GM21619 (cell line): Measurements from ENCODE around the gene RAMP1.
"Not testable (repeated sequence)": the region's sequence is repeated elsewhere in the genome, so short reads cannot be mapped to it uniquely, and the experiment has no call there.

ENCODE experiments used
- ATAC-seq: cut with Tn5 transposase; IDR thresholded peaks from one replicate; pipeline ENCODE4 v1.9.1; 2021; ENCODE audit not compliant: unreplicated experiment

Gene RAMP1

DNA sequence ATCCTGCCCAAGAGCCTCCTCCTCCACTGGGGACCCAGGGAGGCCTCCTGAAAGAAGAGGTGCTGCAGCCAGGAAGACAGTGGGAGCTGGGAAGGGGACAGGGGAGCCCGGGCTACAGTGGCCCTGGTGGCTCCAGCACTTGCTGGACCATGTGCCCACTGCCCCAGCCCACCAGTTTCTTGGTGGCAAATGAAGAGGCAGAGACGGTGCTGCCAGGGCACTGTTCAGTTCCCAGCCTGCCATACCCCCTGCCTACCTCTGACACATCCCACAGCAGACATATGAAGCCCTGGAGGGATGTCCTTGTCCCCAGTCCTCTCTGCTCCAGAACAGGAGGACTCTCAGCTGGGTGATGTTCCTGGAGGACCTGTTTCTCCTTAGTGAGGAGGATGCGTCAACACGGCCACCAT lies 3.7 kb downstream of the RAMP1 start:
- ATAC-seq = no peak

GRCh38 chr2:237863689-237864443 lies 4.4 kb downstream of the RAMP1 start:
- no peak for ATAC-seq

GRCh38 chr2:237864444-237864931 lies 5.1 kb downstream of the RAMP1 start:
- no peak for ATAC-seq

- ATAC-seq = no peak
Observed at GRCh38 chr2:237864940-237865622, 5.7 kb downstream of the RAMP1 start.

DNA sequence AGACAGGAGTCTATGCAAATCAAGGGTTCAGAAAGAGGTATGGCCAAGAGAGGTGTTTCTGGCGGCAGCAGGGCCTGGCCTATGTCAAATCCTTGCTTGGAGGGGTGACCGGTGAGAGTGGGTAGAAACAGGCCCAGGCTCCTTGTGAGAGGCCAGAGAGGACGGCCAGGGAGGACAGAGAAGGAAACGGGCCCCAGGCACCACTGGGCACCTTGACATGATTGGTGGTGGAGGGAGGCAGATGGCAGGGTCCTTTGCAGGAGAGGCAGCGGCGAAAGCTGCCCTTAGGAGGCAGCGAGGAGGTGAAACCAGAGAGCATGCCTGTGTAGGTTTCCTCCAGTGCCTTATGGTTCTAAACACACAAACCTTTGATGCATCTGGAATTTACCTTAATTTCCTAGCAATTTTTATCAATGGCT lies 6.2 kb downstream of the RAMP1 start:
- ATAC-seq = no peak

GRCh38 chr2:237866101-237866621 lies 6.7 kb downstream of the RAMP1 start:
- ATAC-seq = no peak

DNA sequence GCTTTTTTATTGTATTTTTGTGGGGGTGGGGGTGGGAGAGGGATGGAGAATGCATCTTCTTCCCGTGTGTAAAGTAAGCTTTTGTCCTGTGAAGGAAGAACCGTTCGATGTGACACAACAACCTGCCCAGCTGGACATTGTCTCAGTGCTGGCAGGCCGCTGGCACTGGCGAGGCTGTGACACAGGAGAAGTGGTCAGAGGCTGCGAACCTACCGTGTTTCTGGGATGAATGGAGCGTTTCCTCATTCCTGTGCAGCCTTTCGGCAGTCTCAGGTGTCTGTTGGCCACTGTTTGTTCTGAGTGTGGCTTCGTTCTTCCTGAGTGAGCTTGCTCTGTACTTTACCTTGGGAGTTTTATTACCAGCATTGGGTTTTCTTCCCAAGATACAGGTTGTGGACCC lies 8.0 kb downstream of the RAMP1 start:
- ATAC-seq = no peak

- not testable (repeated sequence) for ATAC-seq
Observed at GRCh38 chr2:237868074-237868473, 8.7 kb downstream of the RAMP1 start.

DNA sequence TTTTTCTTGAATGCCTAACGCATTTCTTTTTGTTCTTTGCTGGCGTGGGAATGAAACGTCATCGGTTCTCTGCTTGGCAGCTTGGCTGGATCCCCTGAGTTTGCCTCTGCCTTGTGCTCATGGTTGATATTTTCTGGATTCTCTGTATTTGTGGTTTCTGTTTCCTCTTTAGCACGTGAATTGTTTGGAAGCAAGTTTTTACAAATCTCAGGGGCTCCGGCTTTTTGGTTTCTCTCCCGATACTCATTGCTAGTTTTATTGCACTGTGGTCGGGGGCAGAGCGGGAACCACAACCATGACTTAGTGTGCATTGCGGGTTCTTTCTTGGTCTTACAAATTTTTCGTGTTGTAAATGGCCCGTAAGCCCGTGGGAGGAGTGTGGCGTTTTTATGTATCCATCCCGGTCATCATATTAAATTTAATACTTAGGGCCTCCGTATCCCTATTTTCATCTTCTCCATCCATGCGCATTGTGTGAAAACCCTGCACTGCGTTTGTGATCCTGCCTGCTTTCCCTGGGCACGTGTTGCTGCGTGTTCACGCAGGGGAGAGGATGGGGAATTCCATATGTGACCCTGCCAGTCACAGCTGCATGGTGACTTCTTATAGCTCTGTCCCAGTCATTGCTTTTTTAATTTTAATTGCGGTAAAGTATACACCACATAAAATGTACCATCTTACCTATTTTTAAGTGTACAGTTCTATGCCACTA lies 9.4 kb downstream of the RAMP1 start:
- ATAC-seq = no peak

DNA sequence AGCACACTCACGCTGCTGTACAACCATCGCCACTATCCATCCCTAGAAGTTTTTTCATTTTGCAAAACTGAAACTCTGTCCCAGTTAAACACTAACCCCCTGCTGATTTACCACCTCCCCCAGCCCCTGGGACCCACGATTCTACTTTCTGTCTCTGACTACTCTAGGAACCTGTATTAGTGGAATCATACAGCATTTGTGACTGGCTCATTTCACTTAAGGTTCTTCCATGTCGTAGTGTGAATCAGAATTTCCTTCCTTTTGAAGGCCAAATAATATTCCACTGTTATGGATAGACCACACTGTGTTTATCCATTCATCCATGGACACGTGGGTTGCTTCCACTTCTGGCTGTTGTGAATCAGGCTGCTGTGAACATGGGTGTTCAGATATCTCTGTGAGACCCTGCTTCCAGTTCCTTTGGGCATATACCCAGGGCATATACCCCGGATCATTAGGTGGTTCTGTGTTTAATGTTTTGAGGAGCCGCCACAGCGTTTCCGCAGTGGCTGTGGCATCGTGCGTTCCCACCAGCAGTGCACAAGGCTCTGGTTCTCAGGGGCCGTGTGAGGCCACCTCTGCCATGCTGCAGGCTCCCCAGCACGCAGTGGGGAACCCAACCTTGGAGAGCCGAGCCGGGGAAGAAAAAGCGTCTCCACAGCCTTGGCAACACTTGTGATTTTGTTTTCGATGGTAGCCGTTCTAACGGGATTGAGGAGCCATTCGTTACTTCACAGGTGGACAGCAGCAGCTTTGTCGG lies 10.1 kb downstream of the RAMP1 start:
- no peak for ATAC-seq

GRCh38 chr2:237870126-237870525 lies 10.7 kb downstream of the RAMP1 start:
- ATAC-seq = no peak

DNA sequence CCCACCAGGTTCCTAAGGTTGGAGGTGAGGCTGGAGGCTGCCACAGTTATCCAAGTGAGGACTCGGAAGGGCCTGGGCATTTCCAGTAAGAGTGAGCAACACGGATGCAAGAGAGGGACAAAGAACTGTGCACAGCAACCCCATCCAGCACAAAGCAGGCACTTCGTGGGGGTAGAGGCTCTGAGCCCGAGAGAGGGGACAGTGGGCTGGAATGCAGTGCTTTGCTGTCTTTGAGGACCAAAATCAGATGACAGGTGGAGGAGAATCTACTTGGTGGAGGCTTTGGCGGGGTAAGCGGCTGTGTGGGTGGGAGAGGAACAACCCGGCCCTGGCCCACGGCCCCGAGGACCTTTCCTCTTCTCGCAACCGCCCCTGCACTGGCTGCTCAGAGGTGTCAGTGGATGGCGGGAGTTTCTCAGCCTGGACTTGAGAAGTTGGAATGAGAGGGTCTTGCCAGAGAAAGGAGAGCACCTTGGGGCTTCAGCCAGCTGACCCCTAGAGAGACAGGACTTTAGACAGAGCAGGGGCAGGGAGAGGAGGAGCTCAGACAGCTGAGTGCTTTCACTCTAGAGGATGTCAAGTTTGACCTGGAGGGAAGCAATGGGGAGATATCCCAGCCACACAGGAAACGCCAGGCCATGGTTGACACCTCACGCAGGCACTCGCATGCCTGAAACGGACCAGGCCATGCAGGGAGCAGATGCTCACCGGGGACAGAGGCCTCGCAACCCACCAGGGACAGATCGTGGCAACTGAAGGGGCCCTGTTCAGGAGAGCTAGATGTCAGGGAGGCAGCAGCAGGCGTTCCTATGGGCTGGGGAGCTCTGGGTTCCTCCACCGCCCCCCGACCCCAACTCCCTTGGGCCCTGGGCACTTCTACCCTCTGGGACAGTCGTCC lies 11.6 kb downstream of the RAMP1 start:
- ATAC-seq = no peak

GRCh38 chr2:237872178-237872887 lies 12.9 kb downstream of the RAMP1 start:
- ATAC-seq = no peak

DNA sequence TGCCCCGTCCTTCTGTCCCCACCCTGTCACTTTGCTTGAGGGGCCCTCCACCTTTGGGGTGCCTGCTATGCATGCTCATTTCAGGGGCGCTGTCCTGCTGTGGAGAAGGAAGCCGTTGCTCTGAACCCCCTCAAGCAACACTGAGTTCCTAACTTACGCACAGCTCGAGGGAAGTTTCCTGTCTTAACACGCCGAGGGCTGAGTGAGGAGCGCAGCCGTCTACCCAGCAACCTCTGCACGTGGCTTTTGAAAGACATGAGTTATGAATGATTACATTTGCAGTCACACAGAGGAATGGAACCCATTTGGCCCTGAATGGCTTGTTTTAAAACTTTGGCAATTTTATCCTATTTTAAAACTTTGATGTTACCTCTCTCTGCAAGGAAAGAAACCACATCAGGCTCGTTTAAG lies 14.0 kb downstream of the RAMP1 start:
- ATAC-seq = no peak

DNA sequence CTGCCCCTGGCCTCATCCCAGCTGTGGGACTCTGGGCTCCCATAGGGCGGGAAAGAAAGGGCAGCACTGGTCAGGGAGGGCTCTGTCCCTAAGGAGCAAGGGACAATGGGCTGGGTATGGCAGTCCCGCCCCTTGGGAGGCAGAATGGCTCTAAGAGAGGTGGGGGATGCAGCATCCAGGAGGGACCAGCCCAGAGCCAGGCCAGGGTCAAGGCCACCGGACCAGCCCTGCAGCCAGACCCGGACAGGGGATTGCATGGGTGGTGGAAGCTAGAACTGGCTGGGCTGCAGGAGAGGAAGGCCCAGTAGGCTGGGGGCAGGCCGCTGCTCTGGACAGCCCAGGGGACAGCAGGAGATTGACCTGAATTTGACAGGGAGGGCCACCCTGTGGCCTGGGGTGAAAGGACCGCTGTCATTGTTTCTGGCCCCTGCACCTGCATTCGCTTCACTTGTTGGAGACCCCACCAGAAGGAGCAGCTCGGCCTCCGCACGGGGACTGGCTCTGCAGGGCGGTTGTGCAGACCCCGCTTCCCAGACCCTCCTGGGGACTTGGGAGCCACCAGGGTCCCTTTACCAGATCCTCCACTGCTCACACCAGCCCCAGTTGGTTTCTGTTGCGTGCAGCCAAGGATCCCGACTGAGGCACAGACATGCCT lies 14.6 kb downstream of the RAMP1 start:
- no peak for ATAC-seq

DNA sequence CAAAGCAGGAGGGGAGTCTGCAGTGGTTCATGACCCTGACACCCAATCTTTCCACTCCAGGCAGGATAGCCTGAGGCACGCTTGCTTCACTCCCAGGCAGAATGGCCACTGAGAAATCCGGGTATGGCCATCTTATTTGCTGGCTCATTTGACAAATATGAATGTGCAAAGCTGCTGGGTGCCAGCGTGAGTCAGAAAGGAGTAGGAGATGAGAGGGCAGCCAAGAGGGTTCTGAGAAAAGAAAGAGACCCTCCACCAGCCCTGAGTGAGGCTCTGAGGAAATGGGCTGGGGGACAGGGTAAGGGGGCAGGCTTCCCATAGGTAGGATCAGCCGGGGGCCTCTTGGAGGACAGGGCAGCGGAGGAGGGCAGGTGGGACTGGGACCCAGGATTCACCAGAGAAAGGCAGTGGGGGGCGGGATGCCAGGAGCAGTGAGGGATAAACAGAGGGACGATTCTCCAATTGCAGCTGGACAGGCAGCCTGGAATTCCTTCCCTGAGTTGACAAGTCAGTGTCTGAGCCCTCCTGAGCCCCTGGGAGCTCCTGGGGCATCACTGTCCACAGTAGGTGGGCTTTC lies 15.2 kb downstream of the RAMP1 start:
- no peak for ATAC-seq

GRCh38 chr2:237875256-237876060 lies 16.0 kb downstream of the RAMP1 start:
- ATAC-seq = no peak
